Activated B cell treated with CpG ODN at 0.5 μM for 24 hours (primary cell): Measurements from ENCODE around the gene SLC30A10. TPM values are rescaled to one million over a fixed set of nuclear protein-coding genes. Genes with fewer than 3 reads are reported as not detected.
"Not testable (repeated sequence)": the region's sequence is repeated elsewhere in the genome, so short reads cannot be mapped to it uniquely, and the experiment has no call there.

Experiments
- ATAC-seq: fragments of 200-7000 bp; cut with Tn5 transposase; one replicate; pipeline ENCODE4 v1.10.0; 2021; ENCODE audit warnings: low read depth, mild to moderate bottlenecking, moderate library complexity
- CTCF ChIA-PET: fragments of 350-600 bp; sonication (Branson Sonifier 250); formaldehyde crosslinking; loops from one replicate; lab custom pipeline; 2021; ENCODE audit warnings: antibody characterized with exemption; lab: Charles Lee
- POLR2A ChIA-PET: fragments of 350-600 bp; sonication (Branson Sonifier 250); formaldehyde crosslinking; loops from one replicate; lab custom pipeline; 2021; ENCODE audit warnings: antibody characterized with exemption; lab: Charles Lee
- DNase-seq: peaks from one replicate; pipeline ENCODE4 v3.0.0; 2022
- H3K27ac Mint-ChIP-seq: one replicate; pipeline ENCODE4 v1.8.0; 2020; ENCODE audit warnings: mixed read lengths
- H3K27me3 Mint-ChIP-seq: one replicate; pipeline ENCODE4 v1.8.0; 2021; ENCODE audit warnings: mixed read lengths
- H3K36me3 Mint-ChIP-seq: one replicate; pipeline ENCODE4 v1.8.0; 2021; ENCODE audit warnings: low read depth, mixed read lengths
- H3K4me1 Mint-ChIP-seq: one replicate; pipeline ENCODE4 v1.8.0; 2021; ENCODE audit warnings: mixed read lengths
- H3K4me3 Mint-ChIP-seq: one replicate; pipeline ENCODE4 v1.8.0; 2020; ENCODE audit warnings: mild to moderate bottlenecking, mixed read lengths
- H3K9me3 Mint-ChIP-seq: one replicate; pipeline ENCODE4 v1.8.0; 2020; ENCODE audit warnings: mixed read lengths
- CTCF ChIP-seq: fragments of 200-600 bp; IDR thresholded peaks from one replicate; pipeline ENCODE4 v1.8.0; 2022; ENCODE audit warnings: antibody characterized with exemption, mild to moderate bottlenecking
- intact Hi-C: fragments of 100-400 bp; cut with micrococcal nuclease; formaldehyde crosslinking; loops from one replicate; pipeline ENCODE4 v1.15.1; 2024
- total RNA-seq: library from RNA; stranded (reverse); gene quantifications from 2 replicates; pipeline ENCODE4 v1.2.3, GENCODE V29; 2022

SLC30A10 gene
- total RNA-seq, 1 donor from 2014 or later: 0.11 TPM

GRCh38 chr1:219941179-219942118, 13.1 kb upstream of the SLC30A10 start:
- H3K36me3 Mint-ChIP-seq: no peaks in the 10 kb centered on the region
- peaks cover 56% of the 10 kb centered on the region for H3K27me3 Mint-ChIP-seq
- intact Hi-C loops: no loop called here
- peaks cover 8% of the 10 kb centered on the region for H3K9me3 Mint-ChIP-seq
- TF ChIP-seq CTCF: no peak
- ATAC-seq (no peak), DNase-seq (no peak)
- ChIA-PET POLR2A (no interaction called here), CTCF (no interaction called here)
- no peak overlapping the region for H3K4me3 Mint-ChIP-seq
- H3K4me1 Mint-ChIP-seq: peaks cover 12% of the 10 kb centered on the region
- no peak overlapping the region for H3K27ac Mint-ChIP-seq

DNA sequence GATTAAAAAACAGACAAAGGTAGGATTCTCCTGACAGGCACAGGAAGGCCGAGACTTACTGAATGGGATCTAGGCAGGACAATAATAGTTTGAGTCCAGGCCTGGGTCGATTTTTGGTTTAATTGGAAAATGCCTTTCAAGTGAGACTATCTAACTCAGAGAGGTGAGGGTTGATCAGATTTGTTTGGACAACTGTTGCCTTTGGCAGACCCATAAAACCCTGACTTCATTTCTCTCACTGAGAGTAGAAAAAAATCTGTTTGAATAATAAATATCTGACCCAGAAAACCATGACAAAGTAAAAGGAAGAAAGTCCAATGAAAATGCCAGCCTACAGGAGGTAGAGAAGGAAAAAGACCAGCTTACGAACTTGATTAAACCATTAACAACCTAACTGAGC, 12.3 kb upstream of the SLC30A10 start:
- no peak for ATAC-seq
- no peak for TF ChIP-seq CTCF
- CTCF ChIA-PET: no interaction called here

GRCh38 chr1:219938706-219939105, 10.3 kb upstream of the SLC30A10 start:
- H3K27me3 Mint-ChIP-seq: peaks cover 60% of the 10 kb centered on the region
- H3K9me3 Mint-ChIP-seq: peaks cover 2% of the 10 kb centered on the region

More for the DNA sequence above, 12.3 kb upstream of the SLC30A10 start:
- Mint-ChIP-seq H3K27me3 (peaks cover 60% of the 10 kb centered on the region), H3K36me3 (no peaks in the 10 kb centered on the region), H3K4me1 (peaks cover 11% of the 10 kb centered on the region), H3K4me3 (no peak overlapping the region), H3K9me3 (peaks cover 8% of the 10 kb centered on the region), H3K27ac (no peak overlapping the region)
- DNase-seq: no peak
- intact Hi-C loops: no loop called here
- POLR2A ChIA-PET: no interaction called here

DNA sequence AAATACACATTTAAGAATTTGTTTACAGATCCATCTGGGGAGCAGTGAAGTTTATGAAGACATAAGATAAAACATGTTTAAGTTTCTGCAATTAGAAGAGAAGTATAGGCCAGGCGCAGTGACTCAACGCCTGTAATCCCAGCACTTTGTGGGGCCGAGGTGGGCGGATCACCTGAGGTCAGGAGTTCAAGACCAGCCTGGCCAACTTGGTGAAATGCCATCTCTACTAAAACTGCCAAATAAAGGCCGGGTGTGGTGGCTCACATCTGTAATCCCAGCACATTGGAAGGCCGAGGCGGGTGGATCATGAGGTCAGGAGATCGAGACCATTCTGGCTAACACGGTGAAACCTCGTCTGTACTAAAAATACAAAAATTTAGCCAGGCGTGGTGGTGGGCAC, 5.4 kb upstream of the SLC30A10 start:
- POLR2A ChIA-PET, H3K4me3 Mint-ChIP-seq: not testable (repeated sequence)
- H3K27me3 Mint-ChIP-seq: peaks cover 44% of the 10 kb centered on the region

More at GRCh38 chr1:219938706-219939105, 10.3 kb upstream of the SLC30A10 start:
- DNase-seq: no peak
- ATAC-seq: no peak
- H3K4me3 Mint-ChIP-seq: no peak overlapping the region
- peaks cover 7% of the 10 kb centered on the region for H3K4me1 Mint-ChIP-seq
- H3K36me3 Mint-ChIP-seq: no peaks in the 10 kb centered on the region
- H3K27ac Mint-ChIP-seq: no peak overlapping the region
- TF ChIP-seq CTCF: no peak
- POLR2A ChIA-PET: no interaction called here
- intact Hi-C loops: no loop called here
- CTCF ChIA-PET: no interaction called here

DNA sequence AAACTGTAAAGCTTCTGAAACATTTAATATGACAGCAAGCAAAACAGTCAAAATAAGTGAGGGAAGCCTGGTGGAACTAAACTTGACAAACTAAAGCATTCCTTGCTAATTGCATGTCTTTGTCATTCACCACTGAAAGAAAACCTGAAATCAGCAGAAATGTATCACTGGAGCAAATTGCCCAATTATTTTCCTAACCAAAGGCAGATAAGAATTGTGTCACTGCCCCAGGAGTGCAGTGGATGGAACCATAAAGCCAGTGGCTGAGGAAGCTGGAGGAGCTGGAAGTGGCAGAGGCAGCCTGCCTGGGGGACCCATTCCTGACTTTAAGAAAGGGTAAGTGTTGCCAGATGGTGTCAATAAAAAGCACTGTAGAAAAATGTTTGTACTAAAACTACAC, 2.7 kb upstream of the SLC30A10 start:
- no peak for DNase-seq
- CTCF ChIA-PET: no interaction called here
- Mint-ChIP-seq H3K27me3 (peaks cover 48% of the 10 kb centered on the region), H3K4me3 (no peak overlapping the region), H3K4me1 (peaks cover 14% of the 10 kb centered on the region), H3K36me3 (no peaks in the 10 kb centered on the region), H3K9me3 (no peaks in the 10 kb centered on the region), H3K27ac (no peak overlapping the region)
- TF ChIP-seq CTCF: no peak
- intact Hi-C loops: no loop called here
- ATAC-seq: no peak
- POLR2A ChIA-PET: no interaction called here

More for the DNA sequence above, 5.4 kb upstream of the SLC30A10 start:
- H3K36me3 Mint-ChIP-seq, DNase-seq, H3K27ac Mint-ChIP-seq, ATAC-seq, CTCF ChIA-PET, intact Hi-C loops, H3K9me3 Mint-ChIP-seq: not testable (repeated sequence)
- peaks cover 12% of the 10 kb centered on the region for H3K4me1 Mint-ChIP-seq
